Activated CD8-positive, alpha-beta T cell treated with anti-CD3 and anti-CD28 coated beads for 36 hours (primary cell): ENCODE results near the gene GRAMD2B. TPM values are rescaled to one million over a fixed set of nuclear protein-coding genes. Genes with fewer than 3 reads are reported as not detected.

Experiments used
- ATAC-seq: fragments of 200-7000 bp; cut with Tn5 transposase; one replicate; pipeline ENCODE4 v1.10.0; 2021; ENCODE audit warnings: mild to moderate bottlenecking, moderate library complexity
- CTCF ChIA-PET: fragments of 350-600 bp; sonication (Branson Sonifier 250); formaldehyde crosslinking; loops from one replicate; lab custom pipeline; 2021; ENCODE audit warnings: antibody characterized with exemption; lab: Charles Lee
- POLR2A ChIA-PET: fragments of 350-600 bp; sonication (Branson Sonifier 250); formaldehyde crosslinking; loops from one replicate; lab custom pipeline; 2021; ENCODE audit warnings: antibody characterized with exemption; lab: Charles Lee
- DNase-seq: peaks from one replicate; pipeline ENCODE4 v3.0.0-alpha.2; 2020
- H3K27ac Mint-ChIP-seq: one replicate; pipeline ENCODE4 v1.8.0; 2021; ENCODE audit warnings: mild to moderate bottlenecking, mixed read lengths
- H3K27me3 Mint-ChIP-seq: one replicate; pipeline ENCODE4 v1.8.0; 2021; ENCODE audit warnings: mixed read lengths
- H3K36me3 Mint-ChIP-seq: one replicate; pipeline ENCODE4 v1.8.0; 2021; ENCODE audit warnings: low read depth, mixed read lengths
- H3K4me1 Mint-ChIP-seq: one replicate; pipeline ENCODE4 v1.8.0; 2021; ENCODE audit warnings: low read depth, mixed read lengths
- H3K4me3 Mint-ChIP-seq: one replicate; pipeline ENCODE4 v1.8.0; 2021; ENCODE audit warnings: mild to moderate bottlenecking, moderate library complexity, mixed read lengths
- H3K9me3 Mint-ChIP-seq: one replicate; pipeline ENCODE4 v1.8.0; 2021; ENCODE audit warnings: mixed read lengths
- CTCF ChIP-seq: fragments of 200-600 bp; IDR thresholded peaks from one replicate; pipeline ENCODE4 v1.8.0; 2022; ENCODE audit warnings: antibody characterized with exemption, mild to moderate bottlenecking
- intact Hi-C: fragments of 100-400 bp; cut with micrococcal nuclease; formaldehyde crosslinking; loops from one replicate; pipeline ENCODE4 v1.10.0; 2022
- total RNA-seq, 2 experiments: library from RNA; stranded (reverse); gene quantifications; one replicate each; pipeline ENCODE4 v1.2.3, GENCODE V29; 2021

Gene GRAMD2B
- total RNA-seq, 2 experiments from 2014 or later, result 8.0 to 8.4 TPM

- intact Hi-C loops, result no loop called here
- ATAC-seq (no peak), DNase-seq (no peak)
- Mint-ChIP-seq H3K27me3 (no peaks in the 10 kb centered on the region), H3K4me1 (no peaks in the 10 kb centered on the region), H3K27ac (no peak overlapping the region), H3K4me3 (no peak overlapping the region), H3K36me3 (no peaks in the 10 kb centered on the region), H3K9me3 (peaks cover 1% of the 10 kb centered on the region)
- no peak for TF ChIP-seq CTCF
- CTCF ChIA-PET, result interaction anchor here (0.7 to 1.6 kb wide), 5 partner anchors 11 to 174 kb away, joined by 3 to 7 read pairs (median 4); a partner anchor contains a TSS
- POLR2A ChIA-PET, result no interaction called here
These were observed 104.7 kb downstream of the GRAMD2B start for GRCh38 chr5:126527892-126528291.

GRCh38 chr5:126531543-126532120, 108.4 kb downstream of the GRAMD2B start:
- TF ChIP-seq CTCF, result no peak

GRCh38 chr5:126534553-126534952, 111.3 kb downstream of the GRAMD2B start:
- no peaks in the 10 kb centered on the region for H3K9me3 Mint-ChIP-seq
- POLR2A ChIA-PET, result interaction anchor here (2.0 kb wide), 1 partner anchor 197 kb away, joined by 6 read pairs; no protein-coding TSS in a partner anchor
- no peaks in the 10 kb centered on the region for H3K4me1 Mint-ChIP-seq
- no peak for TF ChIP-seq CTCF
- DNase-seq, result no peak
- H3K36me3 Mint-ChIP-seq, result no peaks in the 10 kb centered on the region
- intact Hi-C loops, result no loop called here
- no peaks in the 10 kb centered on the region for H3K27me3 Mint-ChIP-seq
- CTCF ChIA-PET, result interaction anchor here (1.3 to 11.2 kb wide), 4 partner anchors 9 to 195 kb away, joined by 3 to 206 read pairs (median 42); no protein-coding TSS in a partner anchor
- no peak overlapping the region for H3K4me3 Mint-ChIP-seq
- no peak overlapping the region for H3K27ac Mint-ChIP-seq
- no peak for ATAC-seq

More at GRCh38 chr5:126531543-126532120, 108.4 kb downstream of the GRAMD2B start:
- intact Hi-C loops, result no loop called here
- H3K4me3 Mint-ChIP-seq, result no peak overlapping the region
- no peaks in the 10 kb centered on the region for H3K27me3 Mint-ChIP-seq
- no peaks in the 10 kb centered on the region for H3K4me1 Mint-ChIP-seq
- H3K9me3 Mint-ChIP-seq, result peaks cover 1% of the 10 kb centered on the region
- no peaks in the 10 kb centered on the region for H3K36me3 Mint-ChIP-seq
- ChIA-PET POLR2A (no interaction called here), CTCF (interaction anchor here (0.7 to 8.3 kb wide), 7 partner anchors 31 to 192 kb away, joined by 3 to 57 read pairs (median 4); no protein-coding TSS in a partner anchor)
- DNase-seq, result no peak
- no peak for ATAC-seq
- H3K27ac Mint-ChIP-seq, result no peak overlapping the region

- Mint-ChIP-seq H3K4me1 (no peaks in the 10 kb centered on the region), H3K27ac (no peak overlapping the region), H3K36me3 (no peaks in the 10 kb centered on the region), H3K9me3 (no peaks in the 10 kb centered on the region), H3K4me3 (no peak overlapping the region), H3K27me3 (no peaks in the 10 kb centered on the region)
- DNase-seq, result no peak
- POLR2A ChIA-PET, result interaction anchor here (2.0 kb wide), 1 partner anchor 198 kb away, joined by 6 read pairs; no protein-coding TSS in a partner anchor
- TF ChIP-seq CTCF, result no peak
- intact Hi-C loops, result no loop called here
- no peak for ATAC-seq
- CTCF ChIA-PET, result interaction anchor here (1.0 to 11.2 kb wide), 4 partner anchors 10 to 197 kb away, joined by 3 to 206 read pairs (median 30); no protein-coding TSS in a partner anchor
These were observed 112.8 kb downstream of the GRAMD2B start for GRCh38 chr5:126535856-126536545.

GRCh38 chr5:126536874-126537273, 113.7 kb downstream of the GRAMD2B start:
- H3K4me3 Mint-ChIP-seq, result no peak overlapping the region
- no peak overlapping the region for H3K27ac Mint-ChIP-seq
- no peaks in the 10 kb centered on the region for H3K4me1 Mint-ChIP-seq
- ATAC-seq (no peak), DNase-seq (no peak)
- ChIA-PET CTCF (interaction anchor here (8.3 to 11.2 kb wide), 2 partner anchors 182 to 198 kb away, joined by 57 to 206 read pairs; no protein-coding TSS in a partner anchor), POLR2A (no interaction called here)
- intact Hi-C loops, result no loop called here
- H3K27me3 Mint-ChIP-seq, result no peaks in the 10 kb centered on the region
- no peak for TF ChIP-seq CTCF
- H3K36me3 Mint-ChIP-seq, result no peaks in the 10 kb centered on the region
- H3K9me3 Mint-ChIP-seq, result no peaks in the 10 kb centered on the region
